CD4-positive, alpha-beta T cell treated with Interferon alpha-2 for 1 hour (primary cell): ENCODE data around the gene PCDH12.

Experiments used
- DNase-seq, 2 donors: peaks; one replicate each; pipeline ENCODE4 v3.0.0-alpha.2; 2020 to 2022

Gene PCDH12

DNA sequence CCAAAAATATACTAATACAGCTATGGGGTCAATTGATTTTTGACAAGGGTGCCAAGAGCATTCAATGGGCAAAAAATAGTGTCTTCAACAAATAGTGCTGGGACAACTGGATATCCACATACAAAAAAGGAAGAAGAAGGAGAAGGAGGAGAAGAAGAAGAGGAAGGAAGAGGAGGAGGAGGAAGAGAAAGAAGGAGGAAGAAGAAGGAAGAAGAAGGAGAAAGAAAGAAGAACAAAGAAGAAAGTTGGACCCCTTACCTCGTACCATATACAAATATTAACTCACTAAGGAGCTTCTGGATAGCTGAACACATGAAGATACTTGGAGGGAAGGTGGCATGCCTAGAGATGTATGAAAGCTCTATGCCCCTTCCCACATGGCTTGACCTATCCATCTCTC lies 51.5 kb downstream of the PCDH12 start:
- no peak for DNase-seq

DNA sequence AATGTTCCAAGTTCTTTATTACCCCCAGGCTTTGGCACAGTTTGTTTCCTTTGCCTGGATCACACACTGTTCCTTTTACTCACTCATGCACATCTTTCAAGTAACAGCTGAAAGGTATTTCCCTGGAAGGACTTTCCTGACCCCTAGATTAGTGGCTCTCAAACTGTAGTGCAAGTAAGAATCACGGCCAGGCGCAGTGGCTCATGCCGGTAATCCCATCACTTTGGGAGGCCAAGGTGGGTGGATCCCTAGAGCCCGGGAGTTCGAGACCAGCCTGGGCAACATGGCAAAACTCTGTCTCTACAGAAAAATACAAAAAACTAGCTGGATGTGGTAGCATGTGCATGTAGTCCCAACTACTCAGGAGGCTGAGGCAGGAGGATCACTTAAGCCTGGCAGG lies 53.5 kb downstream of the PCDH12 start:
- no peak for DNase-seq

DNA sequence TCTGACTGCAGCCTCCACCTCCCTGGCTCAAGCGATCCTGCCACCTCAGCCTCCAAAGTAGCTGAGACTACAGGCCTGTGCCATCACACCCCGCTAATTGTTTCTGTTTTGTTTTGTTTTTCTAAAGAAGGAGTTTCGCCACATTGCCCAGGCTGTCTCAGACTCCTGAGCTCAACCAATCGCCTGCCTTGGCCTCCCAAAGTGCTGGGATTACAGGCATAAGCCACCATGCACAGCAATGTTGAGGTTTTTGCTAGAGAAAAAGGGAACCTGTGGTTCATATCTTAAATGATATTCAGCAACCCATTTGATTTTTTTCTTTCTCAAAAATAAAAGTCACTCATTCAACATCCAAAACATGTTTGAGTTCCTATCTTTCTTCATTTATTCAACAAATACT lies 54.7 kb downstream of the PCDH12 start:
- no peak for DNase-seq

DNA sequence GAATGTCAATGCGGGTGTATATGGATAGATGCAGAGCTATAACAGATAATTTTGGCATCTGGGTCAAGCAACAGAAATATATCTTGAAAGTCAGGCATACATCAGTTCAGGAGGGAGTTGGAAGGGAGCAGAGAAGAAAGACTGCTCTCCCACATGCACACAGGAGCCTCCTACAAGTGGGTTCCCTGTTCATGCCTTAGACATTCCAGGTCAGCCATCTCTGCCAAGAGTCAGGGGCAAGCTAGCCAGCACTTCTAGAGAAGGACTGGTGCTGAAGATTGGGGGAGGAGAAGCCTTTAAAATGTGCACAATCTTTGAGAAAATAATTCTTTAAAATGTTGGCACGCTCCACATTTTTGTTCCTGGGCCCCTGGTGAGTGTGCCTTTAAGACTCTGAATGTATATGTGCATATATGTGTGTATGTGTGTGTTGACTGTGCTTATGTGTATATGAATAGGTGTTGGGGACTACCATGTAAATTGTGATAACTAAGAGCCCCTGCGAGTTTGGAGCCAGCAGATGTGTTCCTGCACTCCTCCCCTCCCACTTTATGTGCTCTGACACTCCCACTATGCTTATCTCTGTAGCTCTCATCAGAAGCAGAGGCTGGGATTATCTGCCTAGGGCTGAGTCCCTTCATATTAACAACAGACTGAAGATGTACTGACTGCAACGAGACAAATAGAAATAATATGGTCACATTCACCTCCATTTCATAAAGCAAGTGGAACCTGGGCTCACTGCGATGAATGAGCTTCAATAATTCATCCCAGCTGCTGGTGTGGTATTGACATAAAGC lies 55.8 kb downstream of the PCDH12 start:
- no peak for DNase-seq

DNA sequence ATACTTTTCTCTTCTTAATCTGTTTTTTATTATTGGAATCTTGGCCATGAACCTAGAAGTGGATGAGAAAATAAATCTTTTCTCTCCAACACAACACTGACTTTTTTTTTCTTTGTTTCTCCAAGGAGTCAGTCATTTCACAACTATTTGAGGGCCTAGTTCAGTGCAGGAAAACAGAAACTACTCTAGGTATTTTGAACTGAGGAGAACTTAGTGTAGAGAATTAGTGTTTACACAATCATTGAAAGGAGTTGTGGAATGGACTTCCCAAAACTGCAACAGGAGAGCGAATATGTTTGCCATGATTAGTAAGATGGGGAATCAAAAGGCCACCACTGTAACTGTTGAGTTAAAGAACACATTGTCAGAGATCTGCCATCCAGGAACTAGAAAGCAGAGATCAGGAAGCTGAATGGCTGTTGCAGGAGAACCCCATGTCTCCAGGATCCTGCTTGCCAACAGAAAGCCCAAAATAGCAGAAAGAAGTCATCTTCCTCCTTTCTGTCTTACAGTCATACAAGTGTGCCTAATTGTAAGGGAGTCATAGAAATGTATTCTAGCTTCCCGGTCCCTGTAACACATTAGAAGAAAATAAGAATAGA lies 59.5 kb downstream of the PCDH12 start:
- no peak for DNase-seq

DNA sequence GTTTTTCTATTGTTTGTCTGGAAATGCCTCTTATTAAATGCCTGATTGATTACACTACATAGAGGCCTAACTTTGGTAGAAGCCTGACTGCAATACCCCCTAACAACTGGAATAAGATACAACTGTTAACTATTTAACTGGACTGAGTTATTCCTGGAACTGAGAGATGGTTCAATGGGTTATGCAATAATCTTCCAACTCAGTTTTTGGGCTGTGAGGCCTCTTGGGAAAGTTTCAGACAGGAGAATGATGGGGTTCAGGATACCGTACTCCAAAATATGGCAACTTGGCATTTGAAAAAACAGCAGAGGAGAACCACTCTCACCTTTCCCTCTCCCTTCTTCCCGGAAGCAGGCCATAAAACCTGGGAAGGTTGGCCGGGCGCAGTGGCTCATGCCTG lies 60.6 kb downstream of the PCDH12 start:
- no peak for DNase-seq
